RCC 7860 (cell line): ENCODE results near the gene RSBN1L.
A peak's percentile ranks its signal among the peaks of the same experiment; 100 is the strongest.

Experiments used
- DNase-seq: peaks from one replicate; pipeline ENCODE4 v3.0.0-alpha.2; 2015; ENCODE audit warnings: low spot score
- FAIRE-seq: peaks from 2 replicates; lab custom pipeline; 2012; peaks lifted over from hg19 to GRCh38; lab: Jason Lieb, UNC

The RSBN1L gene

DNA sequence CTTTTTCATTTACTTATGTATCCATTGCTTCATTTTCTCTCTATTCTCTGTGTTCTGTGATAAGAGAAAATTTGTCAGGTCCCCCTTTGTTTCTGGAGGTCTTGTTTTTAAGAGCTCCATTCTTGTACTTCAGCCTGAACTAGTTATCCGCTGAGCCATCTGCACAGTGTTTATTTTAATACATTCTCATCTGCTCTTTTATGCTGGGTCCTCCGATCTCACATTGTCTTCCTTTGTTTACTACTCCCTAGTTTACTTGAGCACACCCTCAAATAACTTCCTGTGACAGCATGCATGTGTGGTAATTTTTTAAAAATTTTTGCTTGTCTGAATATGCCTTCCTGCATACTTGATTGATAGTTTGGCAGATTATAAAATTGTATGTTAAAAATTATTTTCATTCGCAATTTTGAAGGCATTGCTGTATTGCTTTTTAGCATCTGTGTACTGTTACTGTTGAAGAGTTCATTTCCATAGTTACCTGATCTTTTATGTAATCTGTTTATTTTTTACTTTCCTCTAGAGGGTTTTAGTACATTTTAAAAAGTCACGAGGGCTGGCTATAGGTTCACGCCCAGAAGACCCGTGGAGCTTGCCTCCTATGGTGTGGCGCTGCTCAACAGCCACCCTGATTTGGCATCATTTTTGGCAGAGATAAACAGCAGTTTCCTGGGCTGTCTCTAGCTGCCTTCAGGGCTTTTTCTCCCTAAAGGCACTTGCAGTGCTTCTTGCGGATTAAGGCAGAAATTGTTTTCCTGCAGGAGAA, 31.9 kb downstream of the RSBN1L start:
- DNase-seq = no peak
- no peak for FAIRE-seq

DNA sequence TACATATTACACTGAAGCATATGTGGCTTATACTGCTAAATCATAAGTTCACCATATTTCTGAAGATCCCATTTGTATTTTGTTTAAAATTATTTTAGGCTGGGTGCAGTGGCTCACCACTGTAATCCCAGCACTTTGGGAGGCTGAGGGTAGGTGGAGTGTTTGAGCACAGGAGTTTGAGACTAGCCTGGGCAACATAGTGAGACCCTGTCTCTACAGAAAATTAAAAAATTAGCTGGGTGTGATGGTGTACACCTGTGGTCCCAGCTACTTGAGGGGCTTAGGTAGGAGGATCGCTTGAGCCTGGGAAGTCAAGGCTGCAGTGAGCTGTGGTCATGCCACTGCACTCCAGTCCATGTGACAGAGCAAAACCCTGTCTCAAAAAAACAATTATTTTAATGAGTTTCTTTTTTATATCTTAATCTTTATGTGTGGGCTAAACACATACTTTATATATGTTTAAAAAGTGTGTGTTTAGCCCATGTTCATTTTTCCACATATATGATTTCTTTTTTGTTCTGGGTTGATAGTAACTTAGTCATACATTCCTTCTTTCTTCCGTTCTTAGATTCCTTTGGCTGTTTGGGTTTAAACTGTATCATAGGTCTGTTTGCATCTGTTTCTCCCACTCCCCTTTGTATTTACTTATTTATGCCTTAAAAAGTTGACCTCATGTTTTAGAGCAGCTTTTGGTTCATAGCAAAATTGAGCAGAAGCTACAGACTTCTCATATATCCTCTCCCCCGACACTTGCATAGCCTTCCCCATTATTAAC, 33.5 kb downstream of the RSBN1L start:
- DNase-seq = no peak
- no peak for FAIRE-seq

DNA sequence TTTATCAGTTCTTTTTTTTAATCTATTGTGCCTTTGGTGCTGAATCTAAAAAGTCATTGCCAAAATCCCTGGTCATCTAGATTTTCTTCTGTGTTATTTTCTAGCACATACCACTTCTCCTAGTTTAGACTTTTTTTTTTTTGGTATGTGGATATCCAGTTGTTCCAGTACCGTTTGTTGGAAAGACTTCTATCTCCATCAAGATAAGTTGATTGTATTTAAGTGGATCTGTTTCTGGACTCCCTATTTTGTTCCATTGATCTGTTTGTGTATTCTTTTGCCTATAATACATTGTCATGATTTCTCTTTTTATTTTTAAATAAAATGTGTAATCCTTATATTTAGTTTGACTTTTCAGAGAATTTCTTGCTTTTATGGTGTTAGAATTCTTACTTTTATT, 35.5 kb downstream of the RSBN1L start:
- FAIRE-seq = peak; percentile 46
- DNase-seq = no peak

DNA sequence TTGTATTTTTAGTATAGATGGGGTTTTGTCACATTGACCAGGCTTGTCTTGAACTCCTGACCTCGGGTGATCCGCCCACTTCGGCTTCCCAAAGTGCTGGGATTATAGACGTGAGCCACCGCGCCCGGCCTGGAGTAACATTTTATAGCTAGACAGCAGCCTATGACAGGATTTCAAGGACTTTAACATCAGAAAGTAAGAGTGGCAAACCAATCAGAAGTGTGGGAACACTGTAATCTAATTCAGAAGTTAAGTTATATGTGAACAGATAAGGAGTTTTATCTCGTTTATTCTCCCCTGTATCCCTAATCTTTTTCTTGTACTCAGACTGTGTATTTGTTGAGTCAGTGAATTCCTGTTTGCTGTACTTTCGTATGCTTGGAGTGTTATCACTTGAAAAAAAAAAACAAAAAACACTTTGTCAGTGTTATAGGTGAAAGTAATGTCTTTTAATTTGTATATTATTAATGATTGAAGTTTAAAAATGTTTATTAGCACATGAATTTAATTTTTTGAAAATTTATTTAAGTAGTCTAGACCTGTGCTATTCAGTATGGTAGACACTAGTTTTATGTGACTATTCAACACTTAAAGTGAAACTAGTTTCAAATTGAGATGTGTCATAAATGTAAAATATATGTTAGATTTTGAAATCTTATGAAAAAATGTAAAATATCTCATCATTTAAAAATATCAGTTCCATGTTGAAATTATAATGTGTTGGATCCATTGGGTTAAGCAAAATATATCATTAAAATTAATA, 38.6 kb downstream of the RSBN1L start:
- DNase-seq (no peak), FAIRE-seq (peak; percentile 79)

DNA sequence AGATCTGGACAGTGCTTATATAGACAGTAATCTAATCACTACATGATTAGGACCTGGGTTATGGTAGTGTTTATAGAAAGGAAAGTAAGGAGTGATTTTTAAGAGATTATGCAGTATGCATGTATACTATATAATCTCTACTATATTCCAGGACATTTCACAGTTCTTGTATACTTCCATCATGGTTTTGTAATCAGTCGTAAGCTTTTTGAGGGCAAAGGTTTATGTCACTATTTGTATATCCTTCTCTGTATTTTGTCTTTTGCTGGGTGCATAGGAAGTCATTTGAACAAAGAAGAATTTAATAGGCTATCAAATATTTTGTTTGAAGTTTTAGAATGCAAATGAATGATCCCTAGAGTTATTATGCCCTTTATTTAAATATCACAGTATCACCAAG, 39.2 kb downstream of the RSBN1L start:
- DNase-seq = no peak
- no peak for FAIRE-seq

DNA sequence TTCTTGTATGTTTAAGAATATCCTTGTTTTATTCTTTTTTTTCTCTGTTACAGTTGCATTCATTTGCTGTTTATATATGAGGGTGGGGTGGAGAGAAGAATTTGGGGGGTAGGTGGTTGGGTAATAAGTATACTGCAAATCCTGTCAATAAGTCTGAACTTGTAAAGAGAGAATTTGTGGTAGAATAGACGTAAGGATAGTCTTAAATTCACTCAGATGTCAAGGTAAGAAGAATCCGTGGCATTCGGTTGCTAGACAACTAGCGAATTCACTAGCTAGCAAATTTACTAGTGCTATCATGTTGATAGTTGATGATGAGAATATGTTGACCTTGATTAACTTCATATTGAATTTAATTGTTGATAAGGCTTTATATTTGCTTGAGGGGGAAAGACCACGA, 40.7 kb downstream of the RSBN1L start:
- DNase-seq (no peak), FAIRE-seq (no peak)

DNA sequence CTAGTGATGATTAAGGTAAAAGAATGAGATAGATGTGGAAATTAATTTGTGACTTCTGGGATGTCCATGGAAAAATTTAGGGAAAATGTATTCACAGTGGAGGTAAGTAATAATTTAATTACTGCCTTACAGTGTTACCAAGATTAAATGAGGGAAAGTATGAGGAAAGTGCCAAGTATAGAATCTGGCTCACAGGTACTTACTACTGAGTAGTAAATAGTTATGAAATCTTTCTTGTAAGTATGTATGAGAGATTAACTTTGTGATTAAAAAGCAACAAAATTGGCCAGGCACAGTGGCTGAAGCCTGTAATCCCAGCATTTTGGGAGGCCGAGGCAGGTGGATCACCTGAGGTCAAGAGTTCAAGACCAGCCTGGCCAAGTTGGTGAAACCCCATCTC, 42.1 kb downstream of the RSBN1L start:
- DNase-seq (no peak), FAIRE-seq (no peak)

DNA sequence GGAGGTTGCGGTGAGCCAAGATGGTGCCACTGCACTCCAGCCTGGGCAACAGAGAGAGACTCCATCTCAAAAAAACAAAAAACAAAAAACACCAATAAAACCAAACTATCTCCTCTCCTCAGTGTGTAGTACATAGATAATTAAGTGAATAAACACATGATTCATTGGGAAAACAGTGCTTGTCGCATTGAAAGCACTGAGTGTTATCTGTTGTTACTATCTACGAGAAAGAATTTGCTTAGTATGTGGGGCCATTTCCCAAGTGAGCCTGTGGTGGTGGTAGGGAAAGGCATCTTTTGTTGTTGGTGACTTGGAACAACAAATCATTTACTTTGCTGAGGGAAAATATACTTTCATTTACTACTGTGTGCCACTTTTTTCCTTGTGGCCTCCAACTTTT, 42.6 kb downstream of the RSBN1L start:
- no peak for DNase-seq
- FAIRE-seq = no peak

DNA sequence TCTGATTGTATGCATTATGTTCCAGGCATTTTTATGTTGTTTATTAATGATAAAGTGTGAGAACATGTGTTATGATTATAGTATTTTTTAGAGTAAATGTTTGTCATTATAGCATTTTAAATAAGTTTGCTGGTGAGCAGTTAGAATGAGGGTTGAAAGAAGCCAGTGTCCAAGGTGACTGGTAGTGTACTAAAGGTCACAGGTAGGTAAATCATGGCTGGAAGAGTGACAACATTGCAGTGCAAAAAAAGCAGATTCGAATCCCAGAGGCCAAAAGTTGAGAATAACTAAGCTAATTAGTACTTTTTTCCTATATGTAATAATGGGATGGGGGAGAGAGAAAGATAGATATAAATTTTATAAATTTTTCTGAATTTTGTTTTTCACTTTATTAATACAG, 44.0 kb downstream of the RSBN1L start:
- DNase-seq (no peak), FAIRE-seq (no peak)

DNA sequence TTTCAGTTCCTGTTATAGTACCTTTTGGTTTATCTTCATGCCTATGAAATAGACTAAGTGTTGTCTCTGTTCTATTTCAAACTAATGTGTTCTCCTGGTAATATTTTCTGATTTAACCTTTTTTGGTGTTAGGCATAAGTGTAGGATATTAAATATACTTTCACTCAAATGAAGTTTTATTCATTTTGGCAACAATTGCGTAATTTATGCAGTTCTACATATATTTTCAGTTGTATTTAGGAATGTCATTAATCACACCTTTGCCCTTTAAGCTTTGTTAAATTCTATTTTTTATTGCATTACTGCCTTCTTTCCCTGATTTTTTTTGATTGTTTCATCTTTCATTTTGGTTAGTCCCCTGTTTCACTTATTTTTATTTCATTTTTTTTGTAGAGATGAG, 47.3 kb downstream of the RSBN1L start:
- no peak for FAIRE-seq
- DNase-seq = no peak

DNA sequence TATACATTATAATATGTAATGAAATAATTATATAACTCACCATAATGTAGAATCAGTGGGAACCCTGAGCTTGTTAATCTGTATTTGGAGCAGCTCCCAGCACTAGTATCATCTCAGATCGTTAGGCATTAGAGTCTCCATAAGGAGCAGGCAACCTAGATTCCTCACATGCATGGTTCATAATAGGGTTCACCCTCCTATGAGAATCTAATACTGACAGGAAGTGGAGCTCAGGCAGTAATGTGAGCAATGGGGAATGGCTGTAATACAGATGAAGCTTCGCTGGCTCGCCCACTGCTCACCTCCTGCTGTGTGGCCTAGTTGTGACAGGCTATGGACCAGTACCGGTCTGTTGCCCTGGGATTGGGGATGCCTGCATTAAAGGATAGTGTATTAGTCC, 49.5 kb downstream of the RSBN1L start:
- DNase-seq = no peak
- no peak for FAIRE-seq

DNA sequence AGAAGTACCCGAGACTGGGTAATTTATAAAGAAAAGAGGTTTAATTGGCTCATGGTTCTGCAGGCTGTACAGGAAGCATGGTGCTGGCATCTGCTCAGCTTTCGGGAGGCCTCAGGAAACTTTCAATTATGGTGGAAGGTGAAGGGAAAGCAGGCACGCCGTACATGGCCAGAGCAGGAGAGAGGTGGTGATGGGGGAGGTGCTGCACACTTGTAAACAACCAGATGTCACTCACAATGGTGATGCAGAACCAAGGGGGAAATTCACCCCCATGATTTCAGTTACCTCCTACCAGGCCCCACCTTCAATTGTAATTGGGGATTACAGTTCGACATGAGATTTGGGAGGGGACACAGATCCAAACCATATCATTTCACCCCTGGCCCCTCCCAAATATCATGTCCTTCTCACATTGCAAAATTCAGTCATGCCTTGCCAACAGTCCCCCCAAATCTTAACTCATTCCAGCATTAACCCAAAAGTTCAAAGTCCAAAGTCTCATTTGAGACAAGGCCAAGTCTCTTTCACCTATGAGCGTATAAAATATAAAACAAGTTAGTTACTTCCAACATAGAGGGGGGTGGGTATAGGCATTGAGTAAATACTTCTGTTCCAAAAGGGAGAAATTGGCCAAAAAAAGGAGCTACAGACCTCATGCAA, 50.0 kb downstream of the RSBN1L start:
- DNase-seq (no peak), FAIRE-seq (no peak)

DNA sequence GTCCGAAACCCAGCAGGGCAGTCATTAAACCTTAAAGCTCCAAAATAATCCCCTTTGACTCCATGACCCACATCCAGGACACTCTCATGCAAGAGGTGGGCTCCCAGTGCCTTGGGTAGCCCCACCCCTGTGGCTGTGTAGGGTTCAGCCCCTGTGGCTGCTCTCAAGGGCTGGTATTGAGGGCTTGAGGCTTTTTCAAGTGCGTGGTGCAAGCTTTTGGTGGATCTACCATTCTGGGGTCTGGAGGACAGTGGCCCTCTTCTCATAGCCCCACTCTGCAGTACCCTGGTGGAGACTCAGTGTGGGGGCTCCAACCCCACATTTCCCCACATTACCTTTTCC, 50.5 kb downstream of the RSBN1L start:
- DNase-seq = no peak
- no peak for FAIRE-seq

DNA sequence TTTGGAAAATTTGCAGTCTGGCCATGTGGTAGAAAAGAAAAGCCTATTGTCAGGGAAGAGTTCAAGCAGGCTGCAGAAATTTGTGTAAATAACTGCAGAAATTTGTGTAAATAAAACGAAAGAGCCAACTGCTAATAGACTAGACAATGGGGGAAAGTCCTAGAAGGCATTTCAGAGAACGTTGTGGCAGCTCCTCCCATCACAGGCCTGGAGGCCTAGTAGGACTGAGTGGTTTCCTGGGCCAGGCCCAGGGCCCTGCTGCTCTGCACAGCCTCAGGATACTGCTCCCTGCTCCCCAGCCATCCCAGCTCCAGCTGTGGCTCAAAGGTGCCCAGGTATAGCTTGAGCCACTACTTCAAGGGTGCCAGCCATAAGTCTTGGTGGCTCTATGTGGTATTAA, 50.9 kb downstream of the RSBN1L start:
- FAIRE-seq = no peak
- DNase-seq = no peak

DNA sequence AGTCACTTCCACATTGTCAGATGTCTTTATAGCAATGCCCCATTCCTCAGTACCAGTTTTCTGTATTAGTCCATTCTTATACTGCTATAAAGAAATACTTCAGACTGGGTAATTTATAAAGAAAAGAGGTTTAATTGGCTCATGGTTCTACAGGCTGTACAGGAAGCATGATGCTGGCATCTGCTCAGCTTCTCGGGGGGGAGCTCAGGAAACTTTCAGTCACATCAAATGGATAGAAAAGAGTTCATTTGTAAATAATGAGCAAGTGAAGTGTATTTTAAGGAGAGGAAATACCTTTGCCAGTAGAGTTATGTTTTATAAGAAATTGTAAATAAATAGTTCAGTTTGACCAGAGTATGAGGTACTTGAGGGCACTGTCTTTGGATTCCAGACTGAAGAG, 51.5 kb downstream of the RSBN1L start:
- no peak for FAIRE-seq

DNA sequence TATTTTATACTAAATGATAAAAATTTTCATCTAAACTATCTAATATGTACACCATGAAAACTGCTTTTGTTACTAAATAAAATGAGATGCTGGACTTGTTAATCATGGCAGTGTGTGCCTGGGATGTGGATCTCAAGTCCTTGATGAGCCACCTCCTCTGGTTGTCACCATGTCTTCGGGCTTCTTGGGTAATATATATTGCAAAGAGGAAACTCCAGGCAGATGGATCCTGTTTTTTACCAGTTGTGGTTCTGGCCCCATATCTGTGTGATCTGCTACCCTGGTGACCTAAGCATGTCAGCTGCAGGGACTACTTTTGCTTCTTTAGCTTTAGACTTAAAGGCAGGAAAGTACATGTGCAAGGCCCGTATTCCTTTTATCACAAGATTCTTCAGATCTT, 55.8 kb downstream of the RSBN1L start:
- no peak for FAIRE-seq
- DNase-seq = no peak

More for the DNA sequence above, 51.5 kb downstream of the RSBN1L start:
- DNase-seq = no peak

DNA sequence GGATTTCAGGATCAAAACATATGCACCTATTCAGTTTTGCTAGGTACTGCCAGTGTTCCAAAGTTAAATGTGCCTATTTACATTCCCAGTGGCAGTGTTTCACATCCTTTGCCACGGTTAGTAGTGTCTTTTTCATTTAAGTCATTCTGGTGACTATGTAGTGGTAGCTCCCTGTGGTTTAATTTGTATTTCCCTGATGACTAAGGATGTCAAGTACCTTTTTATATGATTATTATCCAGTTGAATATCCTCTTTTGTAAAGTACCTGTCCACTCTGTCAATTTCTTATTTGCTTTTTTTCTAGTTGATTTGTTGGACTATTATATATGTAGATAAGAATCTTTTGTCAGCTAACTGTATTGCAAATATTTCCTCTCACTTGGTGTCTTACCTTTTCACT, 56.9 kb downstream of the RSBN1L start:
- no peak for DNase-seq
- no peak for FAIRE-seq

DNA sequence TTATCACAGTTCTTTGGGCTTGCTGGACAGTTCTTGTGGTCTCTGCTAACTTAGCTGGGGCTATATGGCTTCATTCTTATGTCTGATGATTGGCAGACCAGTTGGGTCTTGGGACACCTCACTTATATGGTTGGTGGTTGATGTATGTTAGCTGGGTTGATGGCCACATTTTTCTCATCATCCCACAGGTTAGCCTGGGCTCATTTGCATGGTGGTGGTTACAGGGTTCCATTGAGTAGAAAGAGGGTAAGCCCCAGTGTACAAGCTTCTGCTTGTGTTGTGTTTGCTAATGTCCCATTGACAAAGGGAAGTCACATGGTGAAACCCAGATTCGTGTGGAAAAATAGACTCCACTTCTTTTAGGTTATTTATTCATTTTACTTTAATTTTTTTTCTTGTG, 61.3 kb downstream of the RSBN1L start:
- DNase-seq (no peak), FAIRE-seq (no peak)

DNA sequence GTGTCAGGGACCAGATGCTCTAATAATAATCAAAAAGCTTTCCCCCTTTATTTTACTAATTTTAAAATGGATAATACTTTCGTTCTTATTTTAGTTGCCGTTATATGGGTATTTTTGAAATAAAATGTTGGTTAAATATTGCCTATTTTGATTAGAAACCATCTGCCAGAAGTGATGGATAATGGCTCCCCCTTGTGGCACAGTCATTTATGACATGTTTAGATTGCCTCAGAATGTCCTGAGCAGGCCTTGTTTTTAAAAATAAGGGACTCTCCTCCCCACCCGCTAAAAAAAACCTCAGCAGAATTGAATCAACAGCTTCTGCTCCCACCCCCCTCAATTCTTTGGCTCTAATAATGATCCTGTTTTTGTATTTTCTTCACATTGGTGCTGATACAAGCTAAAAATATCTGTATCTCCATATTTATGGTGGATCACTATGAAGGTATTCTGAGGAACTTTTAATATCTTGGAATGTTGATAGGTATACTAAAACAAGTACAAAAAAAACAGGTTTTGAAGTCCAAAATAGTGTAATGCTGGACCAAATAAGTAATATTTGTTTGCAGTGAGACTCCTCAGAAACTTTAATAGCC, 63.1 kb downstream of the RSBN1L start:
- DNase-seq (peak; percentile 48), FAIRE-seq (peak; percentile 84)

DNA sequence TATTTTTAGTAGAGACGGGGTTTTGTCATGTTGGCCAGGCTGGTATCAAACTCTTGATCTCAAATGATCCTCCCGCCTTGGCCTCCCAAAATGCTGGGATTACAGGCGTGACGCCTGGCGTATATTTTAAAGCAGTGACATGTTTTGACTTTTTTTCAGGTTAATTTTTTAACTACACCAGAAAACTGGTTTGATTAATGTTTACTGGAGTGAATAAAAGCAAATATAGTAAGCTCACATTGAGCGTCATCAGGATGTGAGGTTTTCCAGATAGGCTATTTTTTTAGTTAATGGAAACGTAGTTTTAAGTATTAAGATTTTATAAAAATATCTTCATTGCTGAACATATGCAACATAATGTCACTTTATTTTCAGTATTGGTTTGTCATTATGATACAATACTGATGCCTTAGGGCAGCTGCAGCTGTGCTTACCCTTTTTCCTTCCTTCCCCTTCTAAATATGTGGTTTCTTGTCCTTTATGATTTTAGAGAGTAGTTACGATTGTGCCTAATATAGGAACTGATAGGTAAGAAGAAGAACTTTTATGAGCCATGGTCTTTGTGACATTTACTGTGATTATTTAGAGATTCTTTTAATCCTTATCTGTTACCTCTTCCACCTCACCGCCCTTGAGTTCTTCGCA, 64.7 kb downstream of the RSBN1L start:
- FAIRE-seq (no peak), DNase-seq (no peak)
